Measurements from ENCODE around the gene RAB34. TPM values are rescaled to one million over a fixed set of nuclear protein-coding genes. Genes with fewer than 3 reads are reported as not detected.

Gene RAB34
- total RNA-seq, 1 donor from 2014 or later = 21.3 TPM

DNA sequence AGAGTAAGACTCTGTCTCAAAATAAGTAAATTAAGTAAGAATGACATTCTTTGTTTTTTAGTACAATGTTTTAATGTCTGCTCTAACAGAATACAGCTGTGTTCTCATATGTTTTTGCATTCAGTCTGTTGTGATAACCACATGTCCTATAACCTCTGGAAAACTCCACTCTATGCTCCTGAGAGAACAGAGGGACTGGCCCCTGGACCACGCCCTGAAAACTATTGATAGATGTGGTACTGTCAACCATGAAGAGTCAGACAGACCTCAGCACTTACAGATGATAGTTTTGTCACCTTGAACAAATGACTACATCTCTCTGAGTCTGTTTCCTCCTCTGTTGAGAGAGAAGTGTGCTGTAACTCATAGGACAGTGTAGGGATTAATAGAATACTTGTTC lies 47.8 kb downstream of the RAB34 start:
- CTCF ChIA-PET = interaction anchor here (2.8 kb wide), 1 partner anchor 23 kb away, joined by 9 read pairs; no protein-coding TSS in a partner anchor
- peaks cover 69% of the 10 kb centered on the region for H3K36me3 Mint-ChIP-seq (ENCODE audit: low read depth)
- H3K4me1 Mint-ChIP-seq = peaks cover 13% of the 10 kb centered on the region
- ATAC-seq (ENCODE audit: low read depth) (no peak), DNase-seq (no peak)
- H3K9me3 Mint-ChIP-seq = no peaks in the 10 kb centered on the region
- no peak overlapping the region for H3K27ac Mint-ChIP-seq
- TF ChIP-seq, protein P1, sequence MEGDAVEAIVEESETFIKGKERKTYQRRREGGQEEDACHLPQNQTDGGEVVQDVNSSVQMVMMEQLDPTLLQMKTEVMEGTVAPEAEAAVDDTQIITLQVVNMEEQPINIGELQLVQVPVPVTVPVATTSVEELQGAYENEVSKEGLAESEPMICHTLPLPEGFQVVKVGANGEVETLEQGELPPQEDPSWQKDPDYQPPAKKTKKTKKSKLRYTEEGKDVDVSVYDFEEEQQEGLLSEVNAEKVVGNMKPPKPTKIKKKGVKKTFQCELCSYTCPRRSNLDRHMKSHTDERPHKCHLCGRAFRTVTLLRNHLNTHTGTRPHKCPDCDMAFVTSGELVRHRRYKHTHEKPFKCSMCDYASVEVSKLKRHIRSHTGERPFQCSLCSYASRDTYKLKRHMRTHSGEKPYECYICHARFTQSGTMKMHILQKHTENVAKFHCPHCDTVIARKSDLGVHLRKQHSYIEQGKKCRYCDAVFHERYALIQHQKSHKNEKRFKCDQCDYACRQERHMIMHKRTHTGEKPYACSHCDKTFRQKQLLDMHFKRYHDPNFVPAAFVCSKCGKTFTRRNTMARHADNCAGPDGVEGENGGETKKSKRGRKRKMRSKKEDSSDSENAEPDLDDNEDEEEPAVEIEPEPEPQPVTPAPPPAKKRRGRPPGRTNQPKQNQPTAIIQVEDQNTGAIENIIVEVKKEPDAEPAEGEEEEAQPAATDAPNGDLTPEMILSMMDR (IDR thresholded peaks at IDR 0.05) = no peak
- POLR2A ChIA-PET = interaction anchor here (0.5 kb wide), 1 partner anchor 25 kb away, joined by 3 read pairs; the partner anchor contains the start of gene BLTP2
- no peak overlapping the region for H3K4me3 Mint-ChIP-seq
- intact Hi-C loops (cut with micrococcal nuclease) = no loop called here
- H3K27me3 Mint-ChIP-seq = no peaks in the 10 kb centered on the region

DNA sequence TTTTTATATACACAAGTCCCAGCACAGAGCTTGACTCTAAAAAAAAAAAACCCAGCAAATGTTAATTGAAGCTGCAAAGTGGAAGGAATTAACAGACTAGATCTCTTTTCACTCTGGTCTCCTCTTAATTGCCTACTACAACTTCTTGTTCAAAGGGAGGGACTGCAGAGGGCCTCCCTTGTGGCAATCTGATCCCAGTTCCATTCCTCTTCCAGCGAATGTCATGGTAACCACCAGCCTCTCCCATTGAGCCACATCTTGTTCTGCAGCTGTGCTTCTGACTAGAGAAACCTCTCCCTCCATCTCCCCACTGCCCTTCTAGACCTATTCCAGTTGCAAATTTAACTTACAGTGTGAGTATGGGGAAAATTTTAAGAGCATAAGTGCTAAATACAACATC lies 49.8 kb downstream of the RAB34 start:
- TF ChIP-seq, protein P1 (IDR thresholded peaks at IDR 0.05) = no peak
- Mint-ChIP-seq H3K27ac (no peak overlapping the region), H3K27me3 (no peaks in the 10 kb centered on the region), H3K9me3 (no peaks in the 10 kb centered on the region), H3K36me3 (ENCODE audit: low read depth) (peaks cover 56% of the 10 kb centered on the region), H3K4me1 (peaks cover 32% of the 10 kb centered on the region), H3K4me3 (no peak overlapping the region)
- DNase-seq = no peak
- no peak for ATAC-seq (ENCODE audit: low read depth)
- ChIA-PET CTCF (interaction anchor here (1.0 to 2.8 kb wide), 2 partner anchors 20 to 21 kb away, joined by 3 to 9 read pairs; no protein-coding TSS in a partner anchor), POLR2A (interaction anchor here (1.0 kb wide), 1 partner anchor 12 kb away, joined by 4 read pairs; no protein-coding TSS in a partner anchor)
- intact Hi-C loops (cut with micrococcal nuclease) = no loop called here

DNA sequence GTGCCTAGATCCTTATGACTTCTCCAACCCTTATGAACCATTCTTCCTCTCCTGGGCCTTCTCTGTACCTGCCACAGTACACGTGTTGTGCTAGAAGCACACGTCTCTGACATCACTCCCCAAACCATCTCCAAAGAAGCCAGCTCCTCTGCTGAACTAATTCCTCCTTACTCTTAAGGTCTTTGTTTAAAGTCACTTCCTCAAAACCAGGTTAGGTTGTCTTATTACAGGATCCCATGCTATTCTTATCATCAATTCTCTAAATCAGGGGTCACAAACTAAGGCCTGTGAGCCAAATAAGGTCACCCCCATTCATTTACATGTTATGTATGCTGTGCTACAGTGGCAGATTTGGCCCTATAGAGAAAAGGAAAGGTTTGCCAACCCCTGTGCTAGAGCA lies 51.7 kb downstream of the RAB34 start:
- H3K27me3 Mint-ChIP-seq = no peaks in the 10 kb centered on the region

More for the DNA sequence above, 51.7 kb downstream of the RAB34 start:
- intact Hi-C loops (cut with micrococcal nuclease) = no loop called here
- CTCF ChIA-PET = no interaction called here
- TF ChIP-seq, protein P1 (IDR thresholded peaks at IDR 0.05) = no peak
- Mint-ChIP-seq H3K4me3 (no peak overlapping the region), H3K36me3 (ENCODE audit: low read depth) (peaks cover 49% of the 10 kb centered on the region), H3K27ac (no peak overlapping the region), H3K9me3 (no peaks in the 10 kb centered on the region), H3K4me1 (peaks cover 49% of the 10 kb centered on the region)
- POLR2A ChIA-PET = no interaction called here
- DNase-seq (no peak), ATAC-seq (ENCODE audit: low read depth) (no peak)

Other genes starting within 250 kb of the RAB34 start
- not detected in 2 replicates for gene SLC13A2, start 244.2 kb downstream of the RAB34 start, total RNA-seq
- not detected in 2 replicates for gene FOXN1, start 211.5 kb downstream of the RAB34 start, total RNA-seq
- 426 and 437 TPM in 2 replicates for gene UNC119, start 165.2 kb downstream of the RAB34 start, total RNA-seq
- 86.4 and 92.2 TPM in 2 replicates for gene PIGS, start 146.3 kb downstream of the RAB34 start, total RNA-seq
- gene ALDOC, start 141.0 kb downstream of the RAB34 start, total RNA-seq = 73.4 and 75.0 TPM in 2 replicates
- gene SPAG5, start 118.8 kb downstream of the RAB34 start, total RNA-seq = 14.6 and 15.8 TPM in 2 replicates
- 21.0 and 26.8 TPM in 2 replicates for gene RSKR, start 103.7 kb downstream of the RAB34 start, total RNA-seq
- gene BLTP2, start 72.7 kb downstream of the RAB34 start, total RNA-seq = 162 and 182 TPM in 2 replicates
- gene SDF2, start 56.0 kb downstream of the RAB34 start, total RNA-seq = 36.1 and 47.7 TPM in 2 replicates
- gene SUPT6H, start 55.7 kb downstream of the RAB34 start, total RNA-seq = 77.1 and 92.4 TPM in 2 replicates
- gene PROCA1, start 6.0 kb downstream of the RAB34 start, total RNA-seq = 9.1 and 11.0 TPM in 2 replicates
- gene RPL23A, start 2.1 kb upstream of the RAB34 start, total RNA-seq = 3,189 and 3,657 TPM in 2 replicates
- gene TLCD1, start 8.4 kb upstream of the RAB34 start, total RNA-seq = 40.7 and 41.0 TPM in 2 replicates
- 24.8 and 29.7 TPM in 2 replicates for gene NEK8, start 10.9 kb upstream of the RAB34 start, total RNA-seq
- gene TRAF4, start 26.1 kb upstream of the RAB34 start, total RNA-seq = 754 and 903 TPM in 2 replicates
- gene FAM222B, start 124.9 kb upstream of the RAB34 start, total RNA-seq = 15.6 and 16.0 TPM in 2 replicates
- gene ERAL1, start 137.1 kb upstream of the RAB34 start, total RNA-seq = 47.6 and 49.2 TPM in 2 replicates
- 303 and 321 TPM in 2 replicates for gene FLOT2, start 179.9 kb upstream of the RAB34 start, total RNA-seq
- 32.0 and 39.6 TPM in 2 replicates for gene DHRS13, start 185.2 kb upstream of the RAB34 start, total RNA-seq
- gene PHF12, start 233.7 kb upstream of the RAB34 start, total RNA-seq = 89.2 and 96.5 TPM in 2 replicates